ENCODE data around the gene RBM47. TPM values are rescaled to one million over a fixed set of nuclear protein-coding genes. Genes with fewer than 3 reads are reported as not detected.

Gene RBM47
- 3.3 and 4.4 TPM in 2 replicates for total RNA-seq

DNA sequence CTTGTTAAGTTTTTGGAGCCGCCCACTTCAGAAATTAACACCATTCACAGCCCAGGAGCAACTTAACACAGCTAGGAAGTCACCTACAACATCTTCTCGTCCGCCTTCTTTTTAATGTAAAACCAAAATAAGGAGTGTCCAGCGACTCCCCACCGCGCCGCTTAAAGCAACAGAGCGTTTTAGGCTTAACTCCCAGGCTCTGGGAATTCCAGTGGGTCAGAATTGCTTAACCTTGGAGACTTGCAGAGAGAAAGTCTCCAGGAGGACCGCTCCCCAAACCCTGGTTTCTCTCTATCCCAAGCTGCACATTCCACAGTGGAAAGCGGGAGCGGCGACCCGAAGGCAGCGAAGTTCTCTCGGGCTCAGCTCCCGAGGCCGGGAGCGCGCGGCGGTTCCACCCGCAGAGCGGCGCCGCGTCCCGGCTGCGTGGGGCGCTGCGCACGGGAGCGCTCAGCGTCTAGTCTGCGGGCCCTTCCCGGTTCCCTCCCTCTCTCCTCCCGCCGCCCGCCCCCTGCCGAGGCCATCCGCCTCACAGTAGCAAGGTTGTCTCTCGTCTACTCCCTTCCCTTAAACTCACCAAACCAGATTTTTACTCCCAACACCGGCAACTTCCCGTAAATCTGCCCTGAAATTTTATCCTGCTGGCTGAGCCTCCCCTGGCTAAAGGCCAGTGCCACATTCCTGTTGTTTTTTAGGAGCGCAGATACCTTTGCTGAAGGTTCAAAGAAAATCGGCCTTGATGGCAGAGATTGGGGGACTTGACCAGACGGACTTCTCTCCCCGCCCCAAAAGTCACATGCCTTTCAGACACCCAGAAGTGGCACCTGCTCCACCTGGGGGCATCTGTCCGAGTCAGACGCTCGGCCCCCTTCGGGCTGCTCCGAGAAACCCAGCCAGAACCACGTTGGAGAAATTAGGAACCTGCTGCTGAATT is at the start of gene RBM47:
RBM47 (minus strand) TSS at position 464 of the 934 bp plus-strand sequence. CDS start 190,971 bp downstream, outside the sequence.

Other genes with a start within 250 kb of the RBM47 start
- gene NSUN7, start 120.1 kb upstream of the RBM47 start, total RNA-seq, result 0.22 and 1.1 TPM in 2 replicates

Measured in uterine smooth muscle cell (primary cell).